Right atrium auricular region (tissue), 2 donors: ENCODE measurements around the gene MMP11. TPM values are rescaled to one million over a fixed set of nuclear protein-coding genes. Genes with fewer than 3 reads are reported as not detected.

Source experiments
- DNase-seq: peaks from one replicate; pipeline ENCODE4 v3.0.0-alpha.2; 2019; ENCODE audit warnings: low spot score
- H3K27ac ChIP-seq, 2 donors: fragments of 200-600 bp; sonication (generic); 1 replicate in 1 of 2; 2 replicates in 1 of 2; pipeline ENCODE4 v1.5.1; 2016 to 2019
- H3K27me3 ChIP-seq, 2 donors: fragments of 200-600 bp; sonication (generic); one replicate each; pipeline versions ENCODE4 v1.5.1 to v1.6.0; 2017 to 2019
- H3K36me3 ChIP-seq: fragments of 200-600 bp; sonication (generic); one replicate; pipeline ENCODE4 v1.5.1; 2016
- H3K4me1 ChIP-seq, 2 donors: fragments of 200-600 bp; sonication (generic); one replicate each; pipeline versions ENCODE4 v1.5.1 to v1.6.0; 2017 to 2019
- H3K4me3 ChIP-seq, 2 donors: fragments of 200-600 bp; sonication (generic); 1 replicate in 1 of 2; 2 replicates in 1 of 2; pipeline ENCODE4 v1.5.1; 2017 to 2019; ENCODE audit warnings: mild to moderate bottlenecking in 1 of 2, moderate library complexity in 1 of 2
- H3K9me3 ChIP-seq, 2 donors: fragments of 200-600 bp; sonication (generic); one replicate each; pipeline ENCODE4 v1.5.1; 2019
- CTCF ChIP-seq, 2 donors: fragments of 200-600 bp; sonication (generic); IDR thresholded peaks; one replicate each; pipeline ENCODE4 v1.5.1; 2019; ENCODE audit warnings: antibody characterized with exemption in 2 of 2
- total RNA-seq, 2 donors: library from RNA; depleted of rRNA; stranded (reverse); fragments of >200 nt; gene quantifications; one replicate each; pipeline ENCODE4 v1.1.0, GENCODE V29; 2016

The MMP11 gene
- total RNA-seq, 2 donors from 2014 or later, result 2.2 to 12.3 TPM

DNA sequence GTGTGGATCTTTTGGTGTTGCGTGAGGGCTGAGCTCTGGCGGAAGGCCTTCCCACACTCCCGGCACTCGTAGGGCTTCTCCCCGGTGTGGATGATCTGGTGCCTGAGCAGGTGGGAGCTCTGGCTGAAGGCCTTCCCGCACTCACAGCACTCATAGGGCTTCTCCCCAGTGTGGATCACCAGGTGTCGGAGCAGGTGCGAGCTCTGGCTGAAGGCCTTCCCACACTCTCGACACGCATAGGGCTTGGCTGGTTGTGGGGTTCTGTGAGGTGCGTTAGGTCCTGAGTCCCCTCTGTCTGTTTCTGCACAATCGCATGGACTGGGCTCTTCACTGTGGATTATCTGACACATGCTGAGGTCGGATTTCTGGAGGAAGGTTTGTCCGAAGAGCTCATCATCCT lies 28.2 kb upstream of the MMP11 start:
- H3K4me3 ChIP-seq, result no peak overlapping the region
- H3K27me3 ChIP-seq, result no peaks in the 10 kb centered on the region
- peaks cover 0 to 15% of the 10 kb centered on the region in 2 donors for H3K4me1 ChIP-seq
- DNase-seq, result no peak
- no peak for TF ChIP-seq CTCF (IDR thresholded peaks at IDR 0.05)
- H3K36me3 ChIP-seq, result peaks cover 35% of the 10 kb centered on the region
- no peak overlapping the region for H3K27ac ChIP-seq
- no peaks in the 10 kb centered on the region for H3K9me3 ChIP-seq

- no peak for TF ChIP-seq CTCF (IDR thresholded peaks at IDR 0.05)
- Histone ChIP-seq H3K36me3 (peaks cover 35% of the 10 kb centered on the region), H3K4me3 (no peak overlapping the region), H3K4me1 (peaks cover 0 to 26% of the 10 kb centered on the region in 2 donors), H3K9me3 (no peaks in the 10 kb centered on the region), H3K27ac (no peak overlapping the region), H3K27me3 (no peaks in the 10 kb centered on the region)
- DNase-seq, result no peak
Observed at GRCh38 chr22:23745791-23746190, 26.9 kb upstream of the MMP11 start.

DNA sequence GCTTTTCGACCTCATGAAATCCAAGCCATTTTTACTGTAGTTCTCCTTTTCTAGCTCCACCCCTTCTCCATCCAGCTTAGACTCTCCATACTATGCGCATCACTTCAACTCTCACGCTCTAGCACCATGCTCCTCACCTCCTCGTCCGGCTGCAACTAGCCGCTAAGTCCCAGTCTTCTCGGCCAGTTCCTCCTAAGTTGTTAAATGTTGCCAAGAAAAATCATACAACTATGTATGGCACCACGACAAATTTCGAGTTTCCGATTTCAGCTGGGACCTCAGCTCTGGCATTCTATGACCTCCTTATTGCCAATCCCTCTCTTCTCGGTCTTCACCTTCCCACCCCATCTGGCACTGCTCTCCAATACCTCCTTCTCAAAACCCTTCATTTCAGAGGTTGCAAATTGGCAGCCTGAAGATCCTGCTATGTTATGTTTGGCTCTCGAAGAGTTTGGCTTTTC lies 22.8 kb upstream of the MMP11 start:
- TF ChIP-seq CTCF (IDR thresholded peaks at IDR 0.05), result no peak
- Histone ChIP-seq H3K4me3 (peak overlapping the region in 1 of 2 donors; percentile 63), H3K36me3 (peaks cover 5% of the 10 kb centered on the region), H3K4me1 (peaks cover 0 to 19% of the 10 kb centered on the region in 2 donors), H3K27me3 (no peaks in the 10 kb centered on the region), H3K9me3 (no peaks in the 10 kb centered on the region), H3K27ac (peak overlapping the region in 1 of 2 donors; percentile 88)
- no peak for DNase-seq

DNA sequence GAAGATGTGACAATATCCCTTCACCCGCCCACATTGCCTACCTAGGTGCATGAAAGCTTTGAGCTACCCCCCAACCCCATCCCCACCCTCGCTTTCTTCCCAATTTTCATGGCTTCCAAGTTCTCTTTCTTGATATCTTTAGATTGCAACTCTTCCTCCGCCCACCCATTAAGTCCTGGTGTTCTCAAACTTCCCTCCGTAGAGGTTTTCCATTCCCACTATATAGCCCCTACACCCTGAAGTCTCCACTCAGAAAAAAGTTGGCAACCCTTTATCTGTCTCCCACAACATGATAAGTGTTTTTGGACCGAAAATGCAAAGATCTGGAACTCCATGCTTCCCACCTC lies 22.3 kb upstream of the MMP11 start:
- Histone ChIP-seq H3K9me3 (no peaks in the 10 kb centered on the region), H3K27me3 (no peaks in the 10 kb centered on the region), H3K4me1 (peaks cover 0 to 19% of the 10 kb centered on the region in 2 donors), H3K36me3 (no peaks in the 10 kb centered on the region), H3K27ac (peak overlapping the region; percentile 88 to 94), H3K4me3 (peak overlapping the region; percentile 53 to 63)
- DNase-seq, result no peak
- TF ChIP-seq CTCF (IDR thresholded peaks at IDR 0.05), result no peak

GRCh38 chr22:23750714-23751440 lies 21.8 kb upstream of the MMP11 start, which contains the start of gene ZNF70:
Gene ZNF70 (minus strand): TSS chr22:23751112. CDS start chr22:23745140, 5,972 bp downstream.
- peak within 1 kb of the TSS; percentile 88 to 94 for H3K27ac ChIP-seq
- TF ChIP-seq CTCF (IDR thresholded peaks at IDR 0.05), result peak in 1 of 2 donors; percentile 31
- DNase-seq, result peak; percentile 82
- peaks cover 0 to 19% of the 10 kb centered on the region in 2 donors for H3K4me1 ChIP-seq
- H3K27me3 ChIP-seq, result no peaks in the 10 kb centered on the region
- H3K9me3 ChIP-seq, result no peaks in the 10 kb centered on the region
- peak within 1 kb of the TSS; percentile 53 to 63 for H3K4me3 ChIP-seq
- H3K36me3 ChIP-seq, result no peaks in the 10 kb centered on the region
